ENCODE results near the gene FOXC2. TPM values are rescaled to one million over a fixed set of nuclear protein-coding genes. Genes with fewer than 3 reads are reported as not detected.

FOXC2 gene
- total and polyA plus RNA-seq, 2 donors (not counting 1 experiment from before 2014, with no cell fraction given): 0.50 to 1.1 TPM

GRCh38 chr16:86569701-86570447 is 3.2 kb downstream of the FOXC2 start:
- Histone ChIP-seq H3K27me3 (ENCODE audit: control insufficient read depth, insufficient read depth, low read length) (no peaks in the 10 kb centered on the region), H3K36me3 (ENCODE audit: control insufficient read depth, insufficient read depth, low read length) (peaks cover 6% of the 10 kb centered on the region), H3K27ac (ENCODE audit: insufficient read depth, low read length) (no peak overlapping the region), H3K9me3 (ENCODE audit: control insufficient read depth, insufficient read depth, low read depth, low read length) (no peaks in the 10 kb centered on the region), H3K4me2 (ENCODE audit: extremely low read depth, insufficient read depth, low read length) (peak overlapping the region; percentile 85), H3K4me3 (replicated peaks in 1 of 4; ENCODE audit: control extremely low read depth in 1 of 4, insufficient read depth in 1 of 4, low read depth in 3 of 4, low read length in 4 of 4) (peak overlapping the region; percentile 74 to 92 (median 92)), H3K79me2 (ENCODE audit: control insufficient read depth, insufficient read depth, low read length) (peaks cover 61% of the 10 kb centered on the region), H3K9ac (ENCODE audit: insufficient read depth, low read length) (no peak overlapping the region), H3K4me1 (ENCODE audit: control insufficient read depth, extremely low read depth, insufficient read depth, low read length) (peaks cover 2% of the 10 kb centered on the region), H4K20me1 (ENCODE audit: control insufficient read depth, extremely low read depth, insufficient read depth, low read length) (no peaks in the 10 kb centered on the region), H2AFZ (ENCODE audit: low read length) (no peak overlapping the region)
- no peak for TF ChIP-seq CTCF (conservative IDR thresholded peaks at IDR 0.05 in 1 of 2, IDR thresholded peaks at IDR 0.05 in 1 of 2; ENCODE audit: low read depth in 1 of 2, low read length in 2 of 2)
- no peak for TF ChIP-seq EZH2 (IDR thresholded peaks at IDR 0.05; ENCODE audit: low read length, missing control alignments)
- DNase-seq (ENCODE audit: low read depth in 2 of 2): no peak

- Histone ChIP-seq H4K20me1 (ENCODE audit: control insufficient read depth, extremely low read depth, insufficient read depth, low read length) (no peaks in the 10 kb centered on the region), H3K36me3 (ENCODE audit: control insufficient read depth, insufficient read depth, low read length) (peaks cover 6% of the 10 kb centered on the region), H3K4me1 (ENCODE audit: control insufficient read depth, extremely low read depth, insufficient read depth, low read length) (peaks cover 2% of the 10 kb centered on the region), H3K79me2 (ENCODE audit: control insufficient read depth, insufficient read depth, low read length) (peaks cover 61% of the 10 kb centered on the region), H3K9ac (ENCODE audit: insufficient read depth, low read length) (no peak overlapping the region), H2AFZ (ENCODE audit: low read length) (no peak overlapping the region), H3K9me3 (ENCODE audit: control insufficient read depth, insufficient read depth, low read depth, low read length) (no peaks in the 10 kb centered on the region), H3K4me3 (replicated peaks in 1 of 4; ENCODE audit: control extremely low read depth in 1 of 4, insufficient read depth in 1 of 4, low read depth in 3 of 4, low read length in 4 of 4) (peak overlapping the region in 3 of 4 experiments; percentile 10 to 91 (median 74)), H3K27me3 (ENCODE audit: control insufficient read depth, insufficient read depth, low read length) (no peaks in the 10 kb centered on the region), H3K4me2 (ENCODE audit: extremely low read depth, insufficient read depth, low read length) (peak overlapping the region; percentile 85), H3K27ac (ENCODE audit: insufficient read depth, low read length) (no peak overlapping the region)
- TF ChIP-seq EZH2 (IDR thresholded peaks at IDR 0.05; ENCODE audit: low read length, missing control alignments): no peak
- TF ChIP-seq CTCF (conservative IDR thresholded peaks at IDR 0.05 in 1 of 2, IDR thresholded peaks at IDR 0.05 in 1 of 2; ENCODE audit: low read depth in 1 of 2, low read length in 2 of 2): no peak
- peak in 1 of 2 donors; percentile 36 for DNase-seq (ENCODE audit: low read depth in 2 of 2)
These were observed 4.2 kb downstream of the FOXC2 start for GRCh38 chr16:86570558-86571529.

- no peak for TF ChIP-seq EZH2 (IDR thresholded peaks at IDR 0.05; ENCODE audit: low read length, missing control alignments)
- Histone ChIP-seq H3K9me3 (ENCODE audit: control insufficient read depth, insufficient read depth, low read depth, low read length) (no peaks in the 10 kb centered on the region), H4K20me1 (ENCODE audit: control insufficient read depth, extremely low read depth, insufficient read depth, low read length) (no peaks in the 10 kb centered on the region), H2AFZ (ENCODE audit: low read length) (no peak overlapping the region), H3K79me2 (ENCODE audit: control insufficient read depth, insufficient read depth, low read length) (peaks cover 62% of the 10 kb centered on the region), H3K4me3 (replicated peaks in 1 of 4; ENCODE audit: control extremely low read depth in 1 of 4, insufficient read depth in 1 of 4, low read depth in 3 of 4, low read length in 4 of 4) (no peak overlapping the region), H3K27me3 (ENCODE audit: control insufficient read depth, insufficient read depth, low read length) (no peaks in the 10 kb centered on the region), H3K27ac (ENCODE audit: insufficient read depth, low read length) (no peak overlapping the region), H3K4me1 (ENCODE audit: control insufficient read depth, extremely low read depth, insufficient read depth, low read length) (peaks cover 2% of the 10 kb centered on the region), H3K9ac (ENCODE audit: insufficient read depth, low read length) (no peak overlapping the region), H3K36me3 (ENCODE audit: control insufficient read depth, insufficient read depth, low read length) (peaks cover 6% of the 10 kb centered on the region), H3K4me2 (ENCODE audit: extremely low read depth, insufficient read depth, low read length) (no peak overlapping the region)
- no peak for DNase-seq (ENCODE audit: low read depth in 2 of 2)
These were observed 4.9 kb downstream of the FOXC2 start for GRCh38 chr16:86571530-86571915.
